HFF-Myc (cell line): Measurements from ENCODE around the gene ZSCAN5C.
"Not testable (repeated sequence)": the region's sequence is repeated elsewhere in the genome, so short reads cannot be mapped to it uniquely, and the experiment has no call there.

Source experiments
- DNase-seq: peaks from one replicate; pipeline ENCODE4 v3.0.0-alpha.2; 2011; ENCODE audit warnings: low read depth; ENCODE audit errors: extremely low read depth
- H3K4me3 ChIP-seq: replicated peaks from 2 replicates; pipeline ENCODE4 v1.5.1; 2011; ENCODE audit warnings: low read depth, mild to moderate bottlenecking, control low read depth, low read length
- CTCF ChIP-seq: IDR thresholded peaks from 2 replicates; pipeline ENCODE4 v1.5.1; 2012; ENCODE audit warnings: mild to moderate bottlenecking, low read depth, low read length, control low read depth; ENCODE audit errors: missing control alignments

Gene ZSCAN5C

GRCh38 chr19:56191115-56191514 is 11.0 kb upstream of the ZSCAN5C start:
- no peak for TF ChIP-seq CTCF
- no peak overlapping the region for H3K4me3 ChIP-seq
- no peak for DNase-seq

GRCh38 chr19:56191711-56192110 is 10.4 kb upstream of the ZSCAN5C start:
- H3K4me3 ChIP-seq, result no peak overlapping the region
- no peak for DNase-seq

GRCh38 chr19:56193981-56194640 is 8.0 kb upstream of the ZSCAN5C start:
- no peak for DNase-seq
- no peak for TF ChIP-seq CTCF
- no peak overlapping the region for H3K4me3 ChIP-seq

More at GRCh38 chr19:56191711-56192110, 10.4 kb upstream of the ZSCAN5C start:
- TF ChIP-seq CTCF, result no peak

- not testable (repeated sequence) for DNase-seq, H3K4me3 ChIP-seq
Observed at GRCh38 chr19:56197646-56198045, 4.4 kb upstream of the ZSCAN5C start, which contains the start of gene ZSCAN5B. ZSCAN5B (minus strand) TSS chr19:56197783; CDS start chr19:56193052, 4,731 bp downstream.

GRCh38 chr19:56199687-56200086 is 2.4 kb upstream of the ZSCAN5C start:
- no peak overlapping the region for H3K4me3 ChIP-seq
- no peak for TF ChIP-seq CTCF
- DNase-seq, result no peak

- not testable (repeated sequence) for H3K4me3 ChIP-seq, DNase-seq
Observed at GRCh38 chr19:56207581-56207980, 5.5 kb downstream of the ZSCAN5C start.

- no peak for TF ChIP-seq CTCF
- DNase-seq, result no peak
- H3K4me3 ChIP-seq, result no peak overlapping the region
Observed at GRCh38 chr19:56209091-56209490, 7.0 kb downstream of the ZSCAN5C start.

- DNase-seq, H3K4me3 ChIP-seq: not testable (repeated sequence)
Observed at GRCh38 chr19:56210036-56210435, 8.0 kb downstream of the ZSCAN5C start.
